Stomach (tissue), 4 donors: Measurements from ENCODE around the gene SGTB.

ENCODE experiments used
- CTCF ChIP-seq, 7 experiments: fragments of 450-650 bp in 4 of 7; fragments of 200-600 bp in 3 of 7; sonication (generic) in 3 of 7; IDR thresholded peaks; one replicate each; pipeline ENCODE4 v1.5.1; 2016 to 2019; ENCODE audit warnings: antibody characterized with exemption in 7 of 7, control low read depth in 2 of 7, mild to moderate bottlenecking in 1 of 7
- EP300 ChIP-seq: sonication (generic); formaldehyde crosslinking; IDR thresholded peaks from one replicate; pipeline ENCODE4 v1.6.1; 2017; ENCODE audit warnings: antibody characterized with exemption
- POLR2A ChIP-seq, 4 donors: fragments of 450-650 bp; IDR thresholded peaks; one replicate each; pipeline ENCODE4 v1.6.1; 2016; ENCODE audit warnings: antibody characterized with exemption in 4 of 4, control low read depth in 2 of 4, mild to moderate bottlenecking in 1 of 4, moderate library complexity in 1 of 4
- POLR2AphosphoS5 ChIP-seq, 3 donors: sonication (generic); formaldehyde crosslinking; IDR thresholded peaks; one replicate each; pipeline ENCODE4 v1.6.1; 2016; ENCODE audit warnings: antibody characterized with exemption in 3 of 3

DNA sequence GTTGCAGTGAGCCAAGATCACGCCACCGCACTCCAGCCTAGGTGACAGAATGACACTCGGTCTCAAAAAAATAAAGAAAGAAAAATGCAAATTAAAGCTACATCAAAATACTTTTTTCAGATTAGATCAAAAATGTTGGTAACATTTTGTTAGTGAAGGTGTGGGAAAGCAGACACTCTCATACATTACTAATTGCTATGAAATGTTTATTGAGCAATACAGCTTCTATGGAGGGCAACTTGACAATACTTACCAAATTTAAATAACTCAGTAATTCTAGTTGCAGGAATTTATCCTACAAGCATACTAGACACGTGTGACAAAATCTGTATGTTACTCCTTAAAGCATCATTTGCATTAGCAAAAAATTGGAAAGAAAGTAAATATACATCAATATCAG, 101.9 kb downstream of the SGTB start:
- TF ChIP-seq CTCF (IDR thresholded peaks at IDR 0.05) (no peak), EP300 (no peak), POLR2AphosphoS5 (IDR thresholded peaks at IDR 0.05) (no peak), POLR2A (IDR thresholded peaks at IDR 0.05) (no peak)
